Epithelial cell of esophagus (primary cell): ENCODE results near the gene ARL3.

ENCODE experiments used
- DNase-seq: peaks from one replicate; pipeline ENCODE4 v3.0.0; 2010; ENCODE audit warnings: low read depth
- H3K4me3 ChIP-seq: 2 replicates; pipeline ENCODE4 v1.5.1; 2011; ENCODE audit warnings: mild to moderate bottlenecking, low read length, control low read depth
- CTCF ChIP-seq: IDR thresholded peaks from 2 replicates; pipeline ENCODE4 v1.5.1; 2011; ENCODE audit warnings: low read depth, mild to moderate bottlenecking, low read length, control low read depth, inconsistent platforms; ENCODE audit not compliant: insufficient read depth; ENCODE audit errors: missing control alignments

The ARL3 gene

GRCh38 chr10:102656791-102657371 lies 57.3 kb downstream of the ARL3 start:
- H3K4me3 ChIP-seq = no peak overlapping the region
- no peak for TF ChIP-seq CTCF
- no peak for DNase-seq

GRCh38 chr10:102656026-102656425 lies 58.2 kb downstream of the ARL3 start:
- H3K4me3 ChIP-seq = no peak overlapping the region
- TF ChIP-seq CTCF = no peak
- DNase-seq = no peak

- H3K4me3 ChIP-seq = no peak overlapping the region
- no peak for TF ChIP-seq CTCF
- DNase-seq = no peak
Measured at GRCh38 chr10:102654969-102655368, 59.2 kb downstream of the ARL3 start.

- no peak for DNase-seq
- no peak for TF ChIP-seq CTCF
- H3K4me3 ChIP-seq = no peak overlapping the region
Measured at GRCh38 chr10:102654566-102654965, 59.6 kb downstream of the ARL3 start.

- H3K4me3 ChIP-seq = no peak overlapping the region
- no peak for TF ChIP-seq CTCF
- no peak for DNase-seq
Measured at GRCh38 chr10:102653060-102653459, 61.1 kb downstream of the ARL3 start.

GRCh38 chr10:102652170-102652916 lies 61.9 kb downstream of the ARL3 start:
- no peak overlapping the region for H3K4me3 ChIP-seq
- TF ChIP-seq CTCF = no peak
- DNase-seq = no peak
